HG02981 (cell line): ENCODE data around the gene LBX2.

ENCODE experiments used
- ATAC-seq: cut with Tn5 transposase; IDR thresholded peaks from one replicate; pipeline ENCODE4 v1.9.1; 2021; ENCODE audit warnings: mild to moderate bottlenecking, moderate library complexity; ENCODE audit not compliant: unreplicated experiment

Gene LBX2

DNA sequence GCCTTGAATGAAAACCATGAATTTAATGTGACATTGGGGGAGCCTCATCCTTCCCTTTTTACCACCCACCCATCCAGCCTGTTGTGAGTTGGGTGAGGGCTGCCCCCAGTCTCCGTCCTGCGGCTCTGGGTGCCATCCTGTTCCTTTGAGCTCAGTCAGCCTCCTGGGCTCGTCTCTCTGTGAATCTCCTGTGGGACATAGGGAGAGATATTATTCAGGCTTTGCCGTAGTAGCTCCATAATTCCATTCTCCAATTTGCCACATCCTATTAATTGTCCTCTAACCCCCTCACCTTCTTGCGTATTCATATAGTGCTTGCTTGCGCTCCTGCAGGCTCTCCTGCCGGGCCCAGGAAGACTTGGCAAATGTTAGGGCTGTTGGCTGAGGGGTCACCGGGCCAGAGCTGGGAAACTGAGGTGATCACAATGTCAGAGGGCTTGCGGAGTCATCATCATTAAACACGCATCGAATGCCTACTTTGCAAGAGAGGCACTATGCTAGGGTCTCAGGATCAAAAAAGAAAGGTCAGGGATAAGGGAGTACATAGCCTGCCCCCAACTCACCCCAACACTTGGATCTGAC, 27.3 kb upstream of the LBX2 start:
- ATAC-seq = no peak

DNA sequence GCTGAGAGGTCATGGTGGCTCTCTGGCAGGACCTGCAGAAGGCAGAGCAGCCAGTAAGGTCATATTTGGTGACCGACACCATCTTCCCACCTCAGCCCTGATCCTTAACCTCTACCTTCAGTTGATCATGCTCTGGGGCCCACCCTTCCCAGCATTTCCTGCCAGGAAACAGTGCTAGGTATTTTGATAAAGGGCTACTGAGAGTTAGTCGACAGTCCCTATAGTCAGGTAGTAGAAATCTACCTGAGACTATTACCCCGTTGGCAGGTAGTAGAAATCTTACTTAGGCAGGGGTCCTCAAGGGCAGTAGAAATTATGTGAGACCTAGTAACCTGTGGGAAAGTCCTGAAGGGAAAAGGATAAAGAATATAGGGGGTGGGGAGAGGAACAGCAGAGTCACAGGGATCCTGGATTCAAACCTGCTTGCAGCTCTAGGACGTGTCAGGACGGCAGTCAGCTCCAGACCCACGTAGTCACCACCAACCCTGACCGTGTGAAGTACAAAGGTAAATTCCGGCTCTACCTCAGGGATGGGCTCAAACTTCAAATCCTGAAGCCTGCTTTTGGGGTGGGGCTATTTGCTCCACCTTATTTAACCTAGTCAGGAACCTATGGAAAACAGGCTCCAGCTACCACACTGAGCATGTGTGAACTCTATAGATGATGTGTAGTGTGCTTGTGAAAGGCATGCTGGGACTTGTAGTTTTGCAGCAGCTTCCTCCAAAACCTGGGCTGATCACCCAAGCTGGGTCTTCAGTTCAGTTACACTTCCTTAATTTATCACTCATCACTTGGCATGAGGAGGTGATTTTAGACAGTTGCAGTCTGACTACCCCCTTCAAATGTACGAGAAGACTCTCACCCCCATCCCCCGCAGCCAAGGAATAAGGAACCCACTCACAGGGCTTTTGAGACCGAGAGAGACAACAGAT, 26.6 kb upstream of the LBX2 start, which contains the start of gene DQX1:
DQX1 (minus strand) TSS at position 515 of the 932 bp plus-strand sequence; CDS start at position 13, 502 bp downstream.
- ATAC-seq = no peak

DNA sequence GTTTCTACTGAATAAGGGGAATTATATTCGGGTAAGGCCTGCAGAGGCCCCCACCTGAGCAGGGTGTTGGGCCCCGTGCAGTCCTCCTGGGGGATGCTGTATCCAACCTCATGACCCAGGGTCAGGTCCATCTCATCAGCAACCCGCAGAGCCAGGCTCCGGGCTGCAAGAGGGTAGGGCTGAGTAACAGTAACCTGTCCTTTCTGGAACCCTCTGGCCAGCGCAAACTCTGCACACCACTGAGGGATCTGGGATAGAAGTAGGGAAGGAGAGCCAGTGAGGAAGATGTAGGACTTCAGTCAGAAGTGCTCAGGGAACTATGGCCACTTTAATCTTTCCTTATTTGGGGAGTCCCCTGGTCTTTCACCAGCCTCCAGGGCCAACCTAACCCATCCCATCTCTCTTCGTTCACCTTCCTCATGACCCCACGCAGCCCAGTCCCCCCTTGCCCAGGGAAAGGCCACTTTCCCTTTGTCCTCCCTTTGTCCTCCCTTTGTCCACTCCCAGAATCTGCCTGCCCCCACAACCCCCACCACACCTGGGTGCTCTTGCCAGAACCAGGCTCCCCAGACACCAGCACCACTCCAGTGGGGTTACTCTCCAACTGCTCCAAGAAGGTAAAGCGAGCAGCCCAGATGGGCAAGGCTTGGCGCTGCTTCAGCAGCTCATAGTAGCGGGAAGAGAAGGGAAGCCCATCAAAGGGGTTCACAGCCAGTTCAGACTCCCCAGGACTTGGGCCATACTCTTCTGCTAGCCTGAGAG, 25.7 kb upstream of the LBX2 start:
- no peak for ATAC-seq

DNA sequence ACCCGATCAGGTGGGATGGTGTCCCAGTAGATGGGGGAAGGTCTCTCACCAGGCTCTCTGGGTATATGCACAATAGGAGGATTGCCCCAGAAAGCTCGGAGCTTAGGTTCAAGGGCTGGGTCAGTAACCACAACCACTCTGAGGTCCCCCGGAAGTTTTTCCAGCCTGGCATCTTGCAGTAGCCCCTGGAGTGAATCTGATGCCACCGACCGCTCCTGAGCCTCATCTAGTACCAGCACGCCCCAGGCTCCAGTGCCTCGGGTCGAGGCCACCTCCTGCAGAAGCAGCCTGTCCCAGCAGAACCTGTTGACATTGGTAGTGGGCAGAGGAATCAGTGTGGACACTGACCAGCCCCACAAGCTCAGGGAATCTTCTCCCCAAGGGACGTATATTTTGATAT, 24.6 kb upstream of the LBX2 start:
- no peak for ATAC-seq

DNA sequence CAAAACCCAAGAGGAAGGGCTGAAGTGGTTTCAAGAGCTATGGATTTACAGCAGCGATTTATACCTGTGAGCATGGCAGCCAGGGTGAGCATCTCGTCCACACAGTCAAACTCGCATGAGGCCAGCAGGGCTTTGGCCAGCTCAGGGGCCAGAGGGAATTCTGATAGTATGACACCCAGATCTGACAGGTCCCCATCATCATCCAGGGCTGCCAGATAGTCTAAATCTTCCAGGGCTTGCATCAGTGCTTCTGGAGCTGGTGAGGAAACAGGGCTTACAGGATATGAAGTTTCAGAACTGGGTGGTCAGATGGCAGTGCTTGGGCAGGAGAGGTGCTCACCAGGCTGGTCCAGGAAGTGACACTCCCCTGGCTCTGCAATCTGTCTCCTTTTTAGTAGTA, 23.1 kb upstream of the LBX2 start:
- ATAC-seq = no peak

DNA sequence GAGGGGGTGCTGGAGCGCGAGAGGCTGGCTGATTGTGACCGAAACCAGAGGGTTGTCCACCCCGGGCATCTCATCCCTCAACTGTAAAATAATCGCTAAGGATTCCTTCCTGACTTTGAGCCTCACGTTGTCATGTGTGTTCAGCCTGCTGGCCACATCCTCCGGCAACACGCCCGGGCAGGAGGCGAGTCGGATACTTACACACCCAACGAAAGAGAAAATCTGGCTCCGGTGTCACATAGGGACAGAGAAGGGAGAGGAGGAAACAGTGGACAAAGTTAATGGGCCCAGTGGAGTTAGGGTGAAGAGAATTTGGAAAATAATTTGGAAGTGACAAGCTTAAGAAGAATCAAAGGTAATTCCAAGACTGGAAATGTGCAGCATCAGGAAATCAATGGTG, 17.2 kb upstream of the LBX2 start:
- no peak for ATAC-seq

DNA sequence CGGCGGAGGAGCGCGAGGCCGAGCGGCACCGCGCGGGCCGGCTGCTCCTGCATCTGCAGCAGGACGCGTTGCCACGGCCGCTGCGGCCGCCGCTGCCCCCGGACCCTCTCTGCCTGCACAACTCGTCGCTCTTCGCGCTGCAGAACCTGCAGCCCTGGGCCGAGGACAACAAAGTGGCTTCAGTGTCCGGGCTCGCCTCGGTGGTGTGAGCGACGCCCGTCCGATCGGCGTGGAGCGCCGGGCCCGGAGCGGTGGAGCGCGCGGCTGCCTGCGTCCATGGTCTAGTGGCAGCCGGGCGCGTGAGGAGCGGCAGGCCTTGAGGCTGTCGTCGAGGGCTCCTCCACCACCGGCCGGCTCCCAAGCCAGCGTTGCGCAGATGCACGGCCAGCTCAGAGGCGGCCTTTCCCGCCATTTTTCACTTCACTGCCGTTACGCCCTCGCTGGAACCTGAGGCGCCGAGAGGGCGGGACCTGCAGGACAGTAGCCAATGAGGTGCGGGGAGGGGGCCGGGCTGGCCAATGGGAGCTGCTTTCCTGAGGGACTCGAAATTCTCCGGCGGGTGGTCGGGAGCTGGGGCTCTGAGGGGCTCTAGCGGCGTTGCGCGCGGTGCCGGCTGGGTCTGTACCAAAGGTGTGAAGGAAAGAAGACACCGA, 16.7 kb upstream of the LBX2 start:
- peak; percentile 57 for ATAC-seq

DNA sequence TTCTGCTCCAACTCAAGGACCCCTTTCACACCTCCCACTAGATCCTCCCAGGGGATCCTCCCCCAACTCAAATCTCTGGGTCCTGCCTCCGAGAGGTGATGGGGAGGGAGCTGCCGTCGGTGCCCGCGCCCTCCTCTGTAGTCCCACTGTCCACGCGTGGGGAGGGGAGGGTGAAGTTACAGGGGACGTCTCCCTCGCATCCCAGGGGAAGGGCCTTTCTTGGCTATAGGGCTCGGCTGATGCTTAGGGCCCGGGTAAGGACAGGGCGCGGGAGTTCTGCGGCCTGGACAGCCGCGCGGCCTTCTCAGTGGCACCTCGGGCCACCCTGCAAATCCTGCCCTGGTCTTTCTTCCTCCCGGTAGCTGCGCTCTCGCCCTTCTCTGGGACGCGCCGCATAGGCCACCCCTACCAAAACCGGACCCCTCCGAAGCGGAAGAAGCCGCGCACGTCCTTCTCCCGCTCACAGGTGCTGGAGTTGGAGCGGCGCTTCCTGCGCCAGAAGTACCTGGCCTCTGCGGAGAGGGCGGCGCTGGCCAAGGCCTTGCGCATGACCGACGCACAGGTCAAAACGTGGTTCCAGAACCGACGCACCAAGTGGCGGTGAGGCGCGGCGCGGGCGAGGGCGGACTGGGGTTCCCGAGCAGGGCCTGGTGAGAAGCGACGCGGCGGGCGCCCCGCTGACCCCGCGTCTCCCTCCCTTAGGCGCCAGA, 16.0 kb upstream of the LBX2 start:
- ATAC-seq = peak; percentile 2

DNA sequence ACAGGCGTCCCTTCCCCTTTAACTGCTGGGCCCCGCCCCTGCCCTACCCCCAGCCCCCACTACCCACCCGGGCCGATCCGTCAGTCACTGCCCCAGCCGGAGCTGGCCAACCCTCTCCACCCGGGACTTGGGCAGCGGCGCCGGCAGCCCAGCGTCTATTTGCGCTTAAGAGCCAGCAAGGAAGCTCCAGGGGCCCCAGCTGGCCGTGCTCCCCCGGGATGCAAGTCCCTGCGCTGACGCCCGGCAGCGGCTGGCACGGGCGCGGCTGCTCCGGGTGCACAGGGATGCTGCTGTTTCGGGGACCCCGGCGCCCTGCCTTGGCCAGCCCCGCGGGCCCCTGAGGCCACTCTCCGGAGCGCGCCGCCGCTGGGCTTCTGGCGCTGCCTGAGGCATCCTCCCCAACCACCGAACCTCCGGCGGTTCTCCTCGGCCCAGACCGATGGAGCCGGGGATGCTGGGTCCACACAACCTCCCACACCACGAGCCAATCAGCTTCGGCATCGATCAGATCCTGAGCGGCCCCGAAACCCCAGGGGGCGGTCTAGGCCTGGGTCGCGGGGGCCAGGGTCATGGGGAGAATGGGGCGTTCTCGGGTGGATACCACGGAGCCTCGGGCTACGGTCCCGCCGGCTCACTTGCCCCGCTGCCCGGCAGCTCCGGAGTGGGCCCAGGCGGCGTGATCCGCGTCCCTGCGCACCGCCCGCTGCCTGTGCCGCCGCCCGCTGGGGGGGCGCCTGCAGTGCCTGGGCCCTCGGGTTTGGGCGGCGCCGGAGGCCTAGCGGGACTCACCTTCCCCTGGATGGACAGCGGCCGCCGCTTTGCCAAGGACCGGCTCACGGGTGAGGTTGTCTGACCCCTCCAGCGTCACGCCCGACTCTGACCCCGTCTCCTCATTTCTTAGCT, 15.2 kb upstream of the LBX2 start, which contains the start of gene TLX2:
TLX2 (plus strand) TSS at position 83 of the 903 bp plus-strand sequence; CDS start at position 440, 357 bp downstream.
- no peak for ATAC-seq

DNA sequence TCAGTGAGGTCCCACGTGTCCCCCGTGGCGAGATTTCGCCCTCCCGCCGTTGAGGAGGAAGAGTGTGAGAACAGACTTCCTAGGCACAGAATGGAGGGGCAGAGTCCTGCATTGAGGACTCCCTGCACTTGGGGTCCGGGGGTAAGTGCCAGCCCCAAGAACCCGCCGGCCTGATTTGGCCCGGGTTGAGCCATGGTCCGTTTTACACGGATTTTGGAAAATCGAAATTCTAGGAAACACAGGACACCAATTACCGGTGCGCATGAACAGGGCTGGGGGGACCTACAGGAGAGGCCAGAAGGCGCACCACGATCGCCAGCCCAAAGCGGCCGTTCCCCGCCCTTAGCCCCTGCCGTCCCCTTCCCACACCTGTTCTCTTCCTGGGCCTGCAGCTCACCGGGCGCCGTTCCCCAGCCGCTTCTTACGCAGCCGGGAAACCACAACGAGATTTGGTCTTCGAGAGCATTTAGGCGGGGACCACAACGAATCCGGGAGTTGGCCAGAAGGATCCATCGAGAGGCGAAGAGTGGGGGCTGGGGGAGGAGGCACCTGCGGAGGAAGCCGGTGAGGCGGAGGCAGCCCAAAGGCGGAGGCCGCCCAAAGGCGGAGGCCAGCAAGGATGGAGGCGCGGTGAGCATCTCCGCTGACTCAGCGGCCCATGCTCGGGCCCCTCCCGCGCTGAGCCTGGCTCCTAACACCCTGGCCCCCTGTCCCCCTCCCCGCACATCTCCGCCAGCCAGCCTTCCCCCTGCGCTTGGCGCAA, 14.4 kb upstream of the LBX2 start:
- no peak for ATAC-seq

DNA sequence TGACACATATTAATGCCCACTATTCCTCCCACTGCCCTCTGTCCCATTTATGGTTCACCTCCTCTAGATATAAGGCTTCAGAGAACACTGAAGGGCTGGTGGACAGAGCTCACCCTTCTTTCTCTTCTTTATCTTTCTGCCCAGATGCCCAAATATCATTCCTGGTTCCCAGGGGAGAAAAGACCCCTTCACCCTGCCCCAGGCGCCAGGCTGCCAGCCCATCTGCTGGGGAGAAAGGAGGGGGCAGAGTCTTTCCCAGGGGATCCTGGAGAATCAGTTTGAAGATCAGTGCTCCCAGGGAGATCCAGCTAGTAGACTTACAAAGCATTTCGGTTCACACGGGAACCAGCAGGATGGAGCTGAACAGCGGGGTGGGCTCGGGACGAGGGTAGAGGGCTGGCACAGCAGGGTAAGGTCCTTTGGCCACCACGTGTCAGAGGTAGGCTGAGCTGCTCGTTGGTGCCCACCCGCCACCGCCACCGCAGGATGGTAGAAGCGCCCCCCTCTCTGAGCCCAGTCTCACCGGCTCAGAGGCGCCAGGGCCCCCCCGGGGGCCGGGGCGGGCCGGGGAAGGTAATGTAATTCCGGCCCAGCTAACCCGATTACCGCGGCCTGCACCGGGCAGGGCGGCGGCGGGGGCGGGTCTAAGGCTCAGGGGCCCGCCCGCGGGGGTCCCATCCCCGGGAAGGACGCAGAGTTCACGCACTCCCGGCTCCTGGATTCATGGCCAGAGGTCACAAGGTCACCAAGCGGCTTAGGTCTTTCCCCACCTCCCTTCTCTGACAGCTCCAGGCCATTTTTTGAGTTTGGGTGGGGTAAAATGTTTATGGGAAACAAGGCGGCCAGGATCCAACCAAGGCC, 13.6 kb upstream of the LBX2 start:
- no peak for ATAC-seq

DNA sequence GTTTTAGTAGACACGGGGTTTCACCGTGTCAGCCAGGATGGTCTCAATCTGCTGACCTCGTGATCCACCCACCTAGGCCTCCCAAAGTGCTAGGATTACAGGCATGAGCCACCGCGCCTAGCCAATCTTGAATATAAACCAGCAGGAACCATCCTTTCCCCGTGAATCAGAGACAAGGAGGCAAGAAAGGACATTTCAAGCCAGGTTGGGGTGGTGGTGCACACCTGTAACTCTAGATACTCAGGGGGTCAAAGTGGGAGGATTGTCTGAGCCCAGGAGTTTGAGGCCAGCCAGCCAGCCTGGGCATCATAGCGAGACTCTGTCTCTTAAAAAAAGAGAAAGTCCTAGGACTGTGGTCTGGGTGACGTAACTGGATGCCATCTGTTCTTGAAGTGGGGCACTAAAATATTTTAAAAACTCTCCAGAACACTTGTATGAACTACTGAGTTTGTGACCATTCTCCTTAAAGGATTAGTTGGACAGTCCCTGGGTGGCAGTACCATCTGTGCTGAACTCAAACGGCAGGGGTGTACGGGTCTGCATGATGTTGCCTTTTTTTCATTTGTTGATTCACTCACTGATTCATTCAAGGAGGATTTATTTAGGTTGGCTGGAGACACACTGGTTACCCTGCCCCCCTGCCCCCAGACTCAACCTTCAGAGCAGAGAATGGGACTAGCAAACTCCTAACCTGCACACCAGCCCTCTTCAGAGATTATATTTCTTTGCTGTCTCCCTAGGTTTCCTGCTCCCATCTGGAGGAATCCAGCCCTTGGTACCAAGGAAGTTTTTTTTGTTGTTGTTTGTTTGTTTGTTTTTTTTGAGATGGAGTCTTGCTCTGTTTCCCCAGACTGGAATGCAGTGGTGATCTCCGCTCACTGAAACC, 11.9 kb upstream of the LBX2 start:
- no peak for ATAC-seq

DNA sequence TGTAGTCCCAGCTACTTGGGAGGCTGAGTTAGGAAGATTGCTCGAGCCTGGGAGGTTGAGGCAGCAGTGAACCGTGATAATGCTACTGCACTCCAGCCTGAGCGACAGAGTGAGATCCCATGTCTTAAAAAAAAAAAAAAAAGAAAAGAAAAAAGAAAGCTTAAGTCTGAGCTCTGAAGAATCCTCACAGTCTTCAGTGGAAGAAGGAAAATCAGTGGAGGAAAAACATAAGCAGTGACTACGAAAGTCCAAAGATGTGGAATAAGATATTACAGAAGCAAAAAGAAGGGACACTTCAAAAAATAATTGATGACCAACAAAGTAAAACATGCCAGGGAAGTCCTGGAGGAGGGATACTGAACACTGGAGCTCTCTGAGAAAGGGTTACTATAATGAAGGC, 10.9 kb upstream of the LBX2 start:
- no peak for ATAC-seq

DNA sequence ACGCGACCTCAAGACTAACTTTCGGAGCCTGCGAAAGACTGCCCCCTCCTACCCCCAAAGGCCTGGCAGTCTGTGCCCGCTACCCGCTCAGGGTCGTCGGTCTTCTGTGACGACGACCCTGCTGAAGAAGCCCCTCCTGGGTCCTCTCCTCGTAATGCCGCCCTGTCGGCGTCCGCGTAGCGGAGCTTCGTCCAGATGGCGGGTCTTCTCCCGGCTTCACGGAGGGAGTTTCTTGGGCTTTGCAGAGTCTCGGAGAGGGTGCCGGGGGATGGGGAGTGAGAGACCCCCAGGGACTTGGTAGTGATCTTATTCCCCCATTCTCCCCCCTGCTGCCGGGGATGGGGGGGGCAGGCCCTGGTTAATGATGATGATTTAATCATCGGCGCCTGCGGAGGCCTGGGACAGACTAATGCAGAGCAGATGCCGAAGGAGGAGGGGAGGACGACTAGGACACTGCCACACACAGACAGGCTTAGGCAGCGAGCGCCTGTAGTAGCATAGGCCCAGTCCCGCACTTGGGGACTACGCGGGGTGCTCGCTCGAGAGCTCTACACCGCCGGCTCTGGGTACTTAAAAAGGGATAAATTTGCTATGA, 8.6 kb upstream of the LBX2 start:
- no peak for ATAC-seq

DNA sequence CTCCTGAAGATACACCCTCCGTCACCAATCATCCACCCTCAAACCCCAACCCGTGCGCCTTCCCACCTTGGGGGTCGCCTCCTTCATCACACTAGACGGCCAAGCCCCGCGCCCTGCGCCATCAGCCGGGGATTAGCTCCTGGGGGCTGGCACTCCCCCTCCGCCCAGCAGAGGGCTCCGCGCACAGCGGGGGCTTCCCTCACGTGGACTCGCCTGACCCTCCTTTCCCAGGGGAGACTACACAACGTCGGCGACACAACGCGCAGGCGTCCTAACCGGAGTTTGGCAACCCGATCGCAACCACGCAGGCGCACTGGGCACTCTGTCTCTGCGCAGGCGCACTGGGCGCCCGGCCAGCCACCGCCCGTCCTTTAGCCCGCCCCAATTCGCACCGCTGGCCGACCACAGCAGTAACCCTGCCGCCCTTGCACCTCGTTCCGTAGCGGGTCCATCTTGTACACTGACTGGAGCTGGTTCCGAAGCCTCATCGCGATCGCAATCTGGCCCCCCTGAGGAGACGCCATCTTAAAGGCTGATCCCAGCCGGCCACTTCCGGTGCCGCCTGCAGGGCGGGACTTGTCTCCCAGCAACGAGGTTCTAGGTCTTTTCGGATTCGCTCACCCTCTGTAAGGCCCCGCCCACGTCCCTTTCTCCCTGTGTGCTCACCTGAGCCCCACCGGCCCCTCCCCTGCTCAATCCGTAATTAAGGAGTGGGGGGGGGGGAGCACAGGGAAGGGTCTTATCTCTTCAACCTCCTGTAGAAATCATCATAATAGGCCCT, 7.9 kb upstream of the LBX2 start, which contains the start of gene PCGF1:
PCGF1 (minus strand) TSS at position 551 of the 781 bp plus-strand sequence; CDS start at position 524, 27 bp downstream.
- peak; percentile 84 for ATAC-seq
